A673 (cell line): ENCODE measurements around the gene SHANK1. TPM values are rescaled to one million over a fixed set of nuclear protein-coding genes. Genes with fewer than 3 reads are reported as not detected.
A peak's percentile ranks its signal among the peaks of the same experiment; 100 is the strongest.

Experiments used
- BruUV-seq: library from RNA; stranded (reverse); fragments of 400-500 nt; replicated peaks from 2 replicates; lab custom pipeline; 2021; lab: Mats Ljungman, UMichigan
- CTCF ChIA-PET: fragments of 300-600 bp; sonication (Branson Sonifier 250); formaldehyde crosslinking; loops from one replicate; lab custom pipeline; 2022; ENCODE audit warnings: antibody characterized with exemption; lab: Charles Lee
- POLR2A ChIA-PET: fragments of 300-600 bp; sonication (Branson Sonifier 250); formaldehyde crosslinking; loops from one replicate; lab custom pipeline; 2022; ENCODE audit warnings: antibody characterized with exemption; ENCODE audit not compliant: low non-redundant PET; lab: Charles Lee
- DNase-seq: peaks from one replicate; pipeline ENCODE4 v3.0.0-alpha.2; 2015; ENCODE audit warnings: low spot score
- H3K27ac ChIP-seq: fragments of 200-600 bp; sonication (generic); 2 replicates; pipeline ENCODE4 v1.5.1; 2016; ENCODE audit warnings: mixed run types, low read depth, mild to moderate bottlenecking, mixed read lengths, antibody characterized with exemption, low read length; ENCODE audit not compliant: poor library complexity, severe bottlenecking
- H3K27me3 ChIP-seq: fragments of 200-600 bp; sonication (generic); replicated peaks from 2 replicates; pipeline ENCODE4 v1.6.1; 2017; ENCODE audit warnings: mixed run types, low read depth, mild to moderate bottlenecking, mixed read lengths, antibody characterized with exemption, low read length; ENCODE audit not compliant: insufficient read depth, poor library complexity
- H3K36me3 ChIP-seq: fragments of 200-600 bp; sonication (generic); 2 replicates; pipeline ENCODE4 v1.6.1; 2016; ENCODE audit warnings: mixed run types, mild to moderate bottlenecking, mixed read lengths, antibody characterized with exemption, low read length; ENCODE audit not compliant: insufficient read depth, poor library complexity, severe bottlenecking
- H3K4me1 ChIP-seq: fragments of 200-600 bp; sonication (generic); 2 replicates; pipeline ENCODE4 v1.6.1; 2017; ENCODE audit warnings: mixed run types, mild to moderate bottlenecking, mixed read lengths, antibody characterized with exemption, low read length; ENCODE audit not compliant: insufficient read depth, poor library complexity, severe bottlenecking
- H3K4me3 ChIP-seq: fragments of 200-600 bp; sonication (generic); 2 replicates; pipeline ENCODE4 v1.5.1; 2016; ENCODE audit warnings: low read depth, mixed run types, mild to moderate bottlenecking, mixed read lengths, low read length; ENCODE audit not compliant: poor library complexity, severe bottlenecking
- H3K9me3 ChIP-seq: fragments of 200-600 bp; sonication (generic); 2 replicates; pipeline ENCODE4 v1.6.1; 2016; ENCODE audit warnings: mixed run types, low read depth, mild to moderate bottlenecking, mixed read lengths, antibody characterized with exemption, low read length; ENCODE audit not compliant: poor library complexity, severe bottlenecking
- EZH2 ChIP-seq: fragments of 200-600 bp; sonication (generic); IDR thresholded peaks from 2 replicates; pipeline ENCODE4 v1.6.1; 2017; ENCODE audit warnings: borderline replicate concordance, low read depth, mild to moderate bottlenecking, mixed read lengths, antibody characterized with exemption, low read length; ENCODE audit not compliant: poor library complexity, severe bottlenecking
- intact Hi-C: fragments of 100-400 bp; cut with micrococcal nuclease; formaldehyde crosslinking; loops from one replicate; pipeline ENCODE4 v1.10.0; 2022; ENCODE audit not compliant: unreplicated experiment
- total RNA-seq: library from RNA; stranded (reverse); gene quantifications from 2 replicates; pipeline ENCODE4 v1.2.3, GENCODE V29; 2021
- TF ChIP-seq, protein P1 (sequence below): fragments of 300-800, 200-600 bp; sonication (generic); conservative IDR thresholded peaks from 2 replicates; pipeline ENCODE4 v1.5.1; 2017; ENCODE audit warnings: low read depth, mild to moderate bottlenecking, antibody characterized with exemption, low read length, moderate library complexity, mixed read lengths

The SHANK1 gene
- total RNA-seq, 1 experiment from 2014 or later = 69.7 TPM

DNA sequence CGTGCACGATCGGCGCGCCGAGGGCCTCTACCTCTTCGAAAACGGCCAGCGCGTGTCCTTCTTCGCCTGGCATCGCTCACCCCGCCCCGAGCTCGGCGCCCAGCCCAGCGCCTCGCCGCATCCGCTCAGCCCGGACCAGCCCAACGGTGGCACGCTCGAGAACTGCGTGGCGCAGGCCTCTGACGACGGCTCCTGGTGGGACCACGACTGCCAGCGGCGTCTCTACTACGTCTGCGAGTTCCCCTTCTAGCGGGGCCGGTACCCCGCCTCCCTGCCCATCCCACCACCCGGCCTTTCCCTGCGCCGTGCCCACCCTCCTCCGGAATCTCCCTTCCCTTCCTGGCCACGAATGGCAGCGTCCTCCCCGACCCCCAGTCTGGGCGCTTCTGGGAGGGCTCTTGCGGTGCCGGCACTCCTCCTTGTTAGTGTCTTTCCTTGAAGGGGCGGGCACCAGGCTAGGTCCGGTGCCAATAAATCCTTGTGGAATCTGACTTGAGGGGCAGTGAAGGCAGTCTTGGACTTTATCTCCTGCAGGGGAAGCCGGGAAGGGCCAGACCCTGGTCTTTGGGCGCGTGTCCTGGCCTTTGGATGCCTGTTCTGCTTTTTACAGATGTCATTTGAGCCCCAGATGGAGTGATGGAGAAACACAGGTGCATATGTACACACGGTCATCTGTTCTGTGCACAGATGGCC is 5.8 kb upstream of the SHANK1 start:
- no peak for DNase-seq
- Histone ChIP-seq H3K4me3 (peak overlapping the region; percentile 61), H3K4me1 (peaks cover 65% of the 10 kb centered on the region), H3K36me3 (peaks cover 10% of the 10 kb centered on the region), H3K9me3 (no peaks in the 10 kb centered on the region), H3K27ac (peak overlapping the region; percentile 85), H3K27me3 (no peaks in the 10 kb centered on the region)
- ChIA-PET POLR2A (interaction anchor here (0.8 kb wide), 1 partner anchor 196 kb away, joined by 26 read pairs; no protein-coding TSS in a partner anchor), CTCF (interaction anchor here (0.6 to 1.6 kb wide), 12 partner anchors 11 to 522 kb away, joined by 3 to 15 read pairs (median 6); partner anchors contain the start of gene ACP4)
- TF ChIP-seq, protein P1, sequence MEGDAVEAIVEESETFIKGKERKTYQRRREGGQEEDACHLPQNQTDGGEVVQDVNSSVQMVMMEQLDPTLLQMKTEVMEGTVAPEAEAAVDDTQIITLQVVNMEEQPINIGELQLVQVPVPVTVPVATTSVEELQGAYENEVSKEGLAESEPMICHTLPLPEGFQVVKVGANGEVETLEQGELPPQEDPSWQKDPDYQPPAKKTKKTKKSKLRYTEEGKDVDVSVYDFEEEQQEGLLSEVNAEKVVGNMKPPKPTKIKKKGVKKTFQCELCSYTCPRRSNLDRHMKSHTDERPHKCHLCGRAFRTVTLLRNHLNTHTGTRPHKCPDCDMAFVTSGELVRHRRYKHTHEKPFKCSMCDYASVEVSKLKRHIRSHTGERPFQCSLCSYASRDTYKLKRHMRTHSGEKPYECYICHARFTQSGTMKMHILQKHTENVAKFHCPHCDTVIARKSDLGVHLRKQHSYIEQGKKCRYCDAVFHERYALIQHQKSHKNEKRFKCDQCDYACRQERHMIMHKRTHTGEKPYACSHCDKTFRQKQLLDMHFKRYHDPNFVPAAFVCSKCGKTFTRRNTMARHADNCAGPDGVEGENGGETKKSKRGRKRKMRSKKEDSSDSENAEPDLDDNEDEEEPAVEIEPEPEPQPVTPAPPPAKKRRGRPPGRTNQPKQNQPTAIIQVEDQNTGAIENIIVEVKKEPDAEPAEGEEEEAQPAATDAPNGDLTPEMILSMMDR = no peak
- no peak for TF ChIP-seq EZH2
- intact Hi-C loops = no loop called here
- no TSS peak for BruUV-seq

DNA sequence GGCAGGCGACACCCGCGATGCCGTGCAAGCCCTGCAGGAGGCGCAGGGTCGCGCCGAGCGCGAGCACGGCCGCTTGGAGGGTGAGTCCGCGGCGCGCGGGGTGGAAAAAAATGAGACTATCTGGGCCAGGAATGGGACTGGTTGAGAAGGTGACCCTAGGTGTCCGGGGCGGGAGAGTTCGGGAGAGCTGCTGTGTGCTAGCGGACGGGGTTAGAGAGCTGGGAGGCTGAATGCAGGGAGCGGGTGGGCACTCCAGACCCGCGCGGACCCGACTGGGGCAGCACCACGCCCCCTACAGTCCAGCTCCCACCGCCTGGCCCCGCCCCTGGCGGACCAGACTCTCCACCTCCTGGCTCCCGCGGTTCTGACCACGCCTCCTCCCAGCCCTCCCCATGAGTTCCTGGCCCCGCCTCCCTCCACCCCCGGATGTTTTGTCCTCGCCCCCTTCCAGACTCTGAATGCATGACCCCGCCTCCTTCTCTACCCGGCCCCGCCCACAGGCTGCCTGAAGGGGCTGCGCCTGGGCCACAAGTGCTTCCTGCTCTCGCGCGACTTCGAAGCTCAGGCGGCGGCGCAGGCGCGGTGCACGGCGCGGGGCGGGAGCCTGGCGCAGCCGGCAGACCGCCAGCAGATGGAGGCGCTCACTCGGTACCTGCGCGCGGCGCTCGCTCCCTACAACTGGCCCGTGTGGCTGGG is 5.1 kb upstream of the SHANK1 start:
- TF ChIP-seq, protein P1 = peak; percentile 93
- no peak for TF ChIP-seq EZH2
- peak overlapping the region; percentile 85 for H3K27ac ChIP-seq
- POLR2A ChIA-PET = interaction anchor here (0.8 kb wide), 1 partner anchor 197 kb away, joined by 26 read pairs; no protein-coding TSS in a partner anchor
- no peaks in the 10 kb centered on the region for H3K27me3 ChIP-seq
- intact Hi-C loops = loop anchor here (5.0 kb wide), 1 partner anchor 53 kb away; no protein-coding TSS in a partner anchor
- H3K9me3 ChIP-seq = no peaks in the 10 kb centered on the region
- no TSS peak for BruUV-seq
- DNase-seq = peak; percentile 100
- H3K4me1 ChIP-seq = peaks cover 71% of the 10 kb centered on the region
- peaks cover 10% of the 10 kb centered on the region for H3K36me3 ChIP-seq
- peak overlapping the region; percentile 61 for H3K4me3 ChIP-seq
- CTCF ChIA-PET = interaction anchor here (0.5 to 1.6 kb wide), 15 partner anchors 10 to 836 kb away, joined by 3 to 15 read pairs (median 5); partner anchors contain the start of gene ACP4

DNA sequence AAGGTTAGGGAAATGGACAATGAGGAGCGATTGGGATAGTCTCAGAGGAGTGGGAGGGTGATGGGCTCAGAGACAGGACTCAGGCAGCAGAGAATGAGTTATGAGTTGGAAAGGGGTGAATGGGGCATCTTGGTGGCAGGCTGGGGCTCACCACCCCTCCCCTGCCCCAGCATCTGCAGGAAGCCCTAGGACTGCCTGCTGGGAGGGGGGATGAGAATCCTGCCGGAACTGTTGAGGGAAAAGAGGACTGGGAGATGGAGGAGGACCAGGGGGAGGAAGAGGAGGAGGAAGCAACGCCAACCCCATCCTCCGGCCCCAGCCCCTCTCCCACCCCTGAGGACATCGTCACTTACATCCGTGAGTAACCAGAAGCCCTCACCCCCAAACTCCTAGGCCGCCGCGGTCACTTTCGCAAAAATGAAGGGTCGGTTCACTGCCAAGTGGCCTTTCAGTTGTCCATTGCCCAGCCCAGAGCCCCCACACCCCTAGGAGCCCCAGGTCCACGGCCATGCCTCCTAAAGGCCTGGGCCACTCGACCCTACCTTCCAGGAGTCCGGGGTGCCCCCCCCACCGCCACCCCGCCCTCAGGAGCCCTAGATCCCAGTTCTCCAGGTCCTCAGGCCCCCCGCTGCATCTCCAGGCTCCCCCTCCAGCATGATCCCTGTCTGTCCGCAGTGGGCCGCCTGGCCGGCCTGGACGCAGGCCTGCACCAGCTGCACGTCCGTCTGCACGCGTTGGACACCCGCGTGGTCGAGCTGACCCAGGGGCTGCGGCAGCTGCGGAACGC is 4.3 kb upstream of the SHANK1 start:
- Histone ChIP-seq H3K4me1 (peaks cover 71% of the 10 kb centered on the region), H3K9me3 (no peaks in the 10 kb centered on the region), H3K27ac (peak overlapping the region; percentile 75), H3K4me3 (peak overlapping the region; percentile 61), H3K27me3 (no peaks in the 10 kb centered on the region), H3K36me3 (peaks cover 10% of the 10 kb centered on the region)
- POLR2A ChIA-PET = no interaction called here
- DNase-seq = no peak
- CTCF ChIA-PET = interaction anchor here (0.5 to 1.6 kb wide), 12 partner anchors 9 to 836 kb away, joined by 4 to 15 read pairs (median 6); partner anchors contain the start of gene ACP4
- intact Hi-C loops = loop anchor here (5.0 kb wide), 1 partner anchor 53 kb away; no protein-coding TSS in a partner anchor
- no TSS peak for BruUV-seq
- TF ChIP-seq EZH2 = no peak
- TF ChIP-seq, protein P1 = no peak
